HCT116 (cell line): ENCODE results near the gene HIGD1C. TPM values are rescaled to one million over a fixed set of nuclear protein-coding genes. Genes with fewer than 3 reads are reported as not detected.

Experiments
- ATAC-seq: fragments of 200-7000 bp; cut with Tn5 transposase; 2 replicates; pipeline ENCODE4 v1.9.1; 2020; ENCODE audit warnings: mild to moderate bottlenecking, moderate library complexity
- BruUV-seq: library from RNA; stranded (reverse); fragments of 400-500 nt; replicated peaks from 2 replicates; lab custom pipeline; 2021; lab: Mats Ljungman, UMichigan
- CTCF ChIA-PET: fragments of 300-600 bp; sonication (Branson Sonifier 250); formaldehyde crosslinking; loops from one replicate; lab custom pipeline; 2021; ENCODE audit warnings: antibody characterized with exemption; lab: Charles Lee
- POLR2A ChIA-PET: fragments of 300-600, 350-600 bp; sonication (Branson Sonifier 250); formaldehyde crosslinking; loops from one replicate; lab custom pipeline; 2021; ENCODE audit warnings: antibody characterized with exemption; lab: Charles Lee
- RAD21 ChIA-PET, 2 experiments: fragments of 300-600 bp; sonication (Branson Sonifier 250); formaldehyde crosslinking; loops; one replicate each; lab custom pipeline; 2023; ENCODE audit warnings: low total read pairs in 2 of 2; ENCODE audit not compliant: uncharacterized antibody in 2 of 2, unreplicated experiment in 2 of 2, low non-redundant PET in 1 of 2; lab: Charles Lee
- DNase-seq: peaks from one replicate; pipeline ENCODE4 v3.0.0-alpha.2; 2010; ENCODE audit warnings: low read depth, low spot score
- H2AFZ ChIP-seq: fragments of 200-600 bp; shearing (Covaris generic), sonication (generic); 2 replicates; pipeline ENCODE4 v1.6.1; 2017; ENCODE audit warnings: low read depth, mixed run types, mixed read lengths, antibody characterized with exemption, low read length; ENCODE audit not compliant: poor library complexity, severe bottlenecking
- H3K27ac ChIP-seq: 2 replicates; pipeline ENCODE4 v1.5.1; 2012; ENCODE audit warnings: low read depth, low read length
- H3K27me3 ChIP-seq: fragments of 200-600 bp; sonication (generic); 2 replicates; pipeline ENCODE4 v1.6.1; 2016; ENCODE audit warnings: mixed run types, low read length, mixed read lengths; ENCODE audit not compliant: insufficient read depth
- H3K36me3 ChIP-seq, 2 experiments: fragments of 200-500 bp in 1 of 2; fragments of 200-600 bp in 1 of 2; sonication (Bioruptor generic) in 1 of 2; sonication (generic) in 1 of 2; 2 replicates each; pipeline versions ENCODE4 v1.5.1 to v1.6.1; 2014 to 2016; ENCODE audit warnings: low read length in 2 of 2, inconsistent platforms in 1 of 2, mixed read lengths in 1 of 2, mixed run types in 1 of 2; ENCODE audit not compliant: insufficient read depth in 2 of 2, control insufficient read depth in 1 of 2
- H3K4me1 ChIP-seq, 2 experiments: fragments of 200-600 bp in 1 of 2; sonication (generic) in 1 of 2; 2 replicates each; pipeline versions ENCODE4 v1.5.1 to v1.6.1; 2012 to 2017; ENCODE audit warnings: low read length in 2 of 2, inconsistent platforms in 1 of 2, mild to moderate bottlenecking in 1 of 2, mixed read lengths in 1 of 2, mixed run types in 1 of 2, moderate library complexity in 1 of 2; ENCODE audit not compliant: insufficient read depth in 2 of 2, control insufficient read depth in 1 of 2
- H3K4me2 ChIP-seq: fragments of 200-600 bp; sonication (generic); 2 replicates; pipeline ENCODE4 v1.6.1; 2017; ENCODE audit warnings: mixed run types, low read length, mixed read lengths
- H3K4me3 ChIP-seq, 2 experiments: fragments of 200-600 bp in 1 of 2; sonication (generic) in 1 of 2; replicated peaks in 1 of 2; 2 replicates each; pipeline ENCODE4 v1.5.1; 2011 to 2016; ENCODE audit warnings: low read length in 2 of 2, control low read depth in 1 of 2, low read depth in 1 of 2, mild to moderate bottlenecking in 1 of 2, mixed read lengths in 1 of 2, mixed run types in 1 of 2
- H3K79me2 ChIP-seq: fragments of 200-600 bp; sonication (generic); 2 replicates; pipeline ENCODE4 v1.6.1; 2017; ENCODE audit warnings: mild to moderate bottlenecking, mixed run types, low read length, moderate library complexity, mixed read lengths; ENCODE audit not compliant: insufficient read depth
- H3K9ac ChIP-seq: fragments of 200-600 bp; sonication (generic); 2 replicates; pipeline ENCODE4 v1.6.1; 2016; ENCODE audit warnings: low read length, mixed read lengths
- H3K9me2 ChIP-seq: fragments of 200-600 bp; sonication (generic), shearing (Covaris generic); 2 replicates; pipeline ENCODE4 v1.6.1; 2017; ENCODE audit warnings: mixed run types, mild to moderate bottlenecking, moderate library complexity; ENCODE audit not compliant: insufficient read depth
- H3K9me3 ChIP-seq, 2 experiments: fragments of 200-500 bp in 1 of 2; fragments of 200-600 bp in 1 of 2; sonication (Bioruptor generic) in 1 of 2; sonication (generic) in 1 of 2; 2 replicates each; pipeline ENCODE4 v1.6.1; 2014 to 2017; ENCODE audit warnings: low read length in 2 of 2, mixed read lengths in 2 of 2, inconsistent platforms in 1 of 2, low read depth in 1 of 2, mild to moderate bottlenecking in 1 of 2, mixed run types in 1 of 2, moderate library complexity in 1 of 2; ENCODE audit not compliant: control insufficient read depth in 1 of 2, insufficient read depth in 1 of 2
- H4K20me1 ChIP-seq: fragments of 200-600 bp; sonication (generic), shearing (Covaris generic); 2 replicates; pipeline ENCODE4 v1.6.1; 2017; ENCODE audit warnings: mixed run types, mild to moderate bottlenecking, moderate library complexity; ENCODE audit not compliant: insufficient read depth
- CBX3 ChIP-seq: IDR thresholded peaks from 2 replicates; pipeline ENCODE4 v1.6.1; 2012; ENCODE audit warnings: low read depth
- CTCF ChIP-seq, 3 experiments: fragments of 200-600 bp in 1 of 3; sonication (generic) in 1 of 3; IDR thresholded peaks in 2 of 3; conservative IDR thresholded peaks in 1 of 3; 2 replicates each; pipeline ENCODE4 v1.5.1; 2012 to 2017; ENCODE audit warnings: low read depth in 2 of 3, low read length in 2 of 3, antibody characterized with exemption in 1 of 3, borderline replicate concordance in 1 of 3, control low read depth in 1 of 3, mild to moderate bottlenecking in 1 of 3, mixed read lengths in 1 of 3, mixed run types in 1 of 3, moderate library complexity in 1 of 3; ENCODE audit not compliant: insufficient read depth in 1 of 3
- EGR1 ChIP-seq: IDR thresholded peaks from 2 replicates; pipeline ENCODE4 v1.6.1; 2012; ENCODE audit warnings: low read depth
- ELF1 ChIP-seq: IDR thresholded peaks from 2 replicates; pipeline ENCODE4 v1.6.1; 2012; ENCODE audit warnings: low read depth, borderline replicate concordance
- FOSL1 ChIP-seq: IDR thresholded peaks from 2 replicates; pipeline ENCODE4 v1.6.1; 2012; ENCODE audit warnings: low read depth
- JUND ChIP-seq: IDR thresholded peaks from 2 replicates; pipeline ENCODE4 v1.6.1; 2012
- POLR2A ChIP-seq: IDR thresholded peaks from 2 replicates; pipeline ENCODE4 v1.7.0; 2011; ENCODE audit warnings: borderline replicate concordance; ENCODE audit not compliant: insufficient read depth, insufficient read length; ENCODE audit errors: extremely low read depth
- RAD21 ChIP-seq: IDR thresholded peaks from 2 replicates; pipeline ENCODE4 v1.6.1; 2012; ENCODE audit warnings: low read depth, mild to moderate bottlenecking
- REST ChIP-seq: IDR thresholded peaks from 2 replicates; pipeline ENCODE4 v1.6.1; 2012; ENCODE audit warnings: low read depth
- SP1 ChIP-seq: IDR thresholded peaks from 2 replicates; pipeline ENCODE4 v1.6.1; 2012; ENCODE audit warnings: low read depth
- SRF ChIP-seq: IDR thresholded peaks from 2 replicates; pipeline ENCODE4 v1.6.1; 2012; ENCODE audit warnings: low read depth
- TCF7L2 ChIP-seq: IDR thresholded peaks from 2 replicates; pipeline ENCODE4 v1.7.0; 2011; ENCODE audit warnings: borderline replicate concordance, inconsistent platforms; ENCODE audit not compliant: insufficient read depth, insufficient read length; ENCODE audit errors: extremely low read depth
- ZBTB33 ChIP-seq: IDR thresholded peaks from 2 replicates; pipeline ENCODE4 v1.6.1; 2011; ENCODE audit warnings: mild to moderate bottlenecking, low read length, moderate library complexity; ENCODE audit not compliant: insufficient replicate concordance; ENCODE audit errors: extremely low read depth
- ZFX ChIP-seq: fragments of 450-650 bp; IDR thresholded peaks from 2 replicates; pipeline ENCODE4 v1.6.1; 2017
- intact Hi-C: fragments of 100-400 bp; cut with micrococcal nuclease; formaldehyde crosslinking; loops from 2 replicates; pipeline ENCODE4 v1.10.0; 2022
- total RNA-seq: library from RNA; stranded (reverse); gene quantifications from one replicate; pipeline ENCODE4 v1.2.1, GENCODE V29; 2021; ENCODE audit not compliant: unreplicated experiment

Gene HIGD1C
- total RNA-seq, 1 experiment from 2014 or later, result not detected

GRCh38 chr12:50951112-50951511 is 1.2 kb upstream of the HIGD1C start:
- CTCF ChIA-PET, result no interaction called here
- H3K9ac ChIP-seq, result no peak overlapping the region
- H3K9me3 ChIP-seq, result no peaks in the 10 kb centered on the region
- no peak overlapping the region for H2AFZ ChIP-seq
- no peak overlapping the region for H3K27ac ChIP-seq
- no peak overlapping the region for H3K4me3 ChIP-seq
- H4K20me1 ChIP-seq, result no peaks in the 10 kb centered on the region
- H3K36me3 ChIP-seq, result no peaks in the 10 kb centered on the region
- POLR2A ChIA-PET, result no interaction called here
- no TSS peak for BruUV-seq
- H3K9me2 ChIP-seq, result no peaks in the 10 kb centered on the region
- H3K4me2 ChIP-seq, result no peak overlapping the region
- RAD21 ChIA-PET, result no interaction called here
- intact Hi-C loops, result no loop called here
- no peaks in the 10 kb centered on the region for H3K79me2 ChIP-seq
- peaks cover 4 to 9% of the 10 kb centered on the region in 2 experiments; a peak in 3 of 4 replicates for H3K4me1 ChIP-seq
- DNase-seq, result no peak
- TF ChIP-seq CBX3 (no peak), POLR2A (no peak), TCF7L2 (no peak), REST (no peak), SRF (no peak), FOSL1 (no peak), ZBTB33 (no peak), RAD21 (no peak), SP1 (no peak), EGR1 (no peak), ZFX (no peak), ELF1 (no peak), JUND (no peak), CTCF (IDR thresholded peaks at IDR 0.05 in 2 of 3, conservative IDR thresholded peaks at IDR 0.05 in 1 of 3; ENCODE audit: borderline replicate concordance in 1 of 3, insufficient read depth in 1 of 3, low read depth in 2 of 3, low read length in 2 of 3) (no peak)
- TF ChIP-seq, all 23 proteins: peak for 0
- H3K27me3 ChIP-seq, result no peaks in the 10 kb centered on the region
- ATAC-seq, result no peak
